Liver (tissue), 9 donors: Measurements from ENCODE around the gene ACE2. TPM values are rescaled to one million over a fixed set of nuclear protein-coding genes. Genes with fewer than 3 reads are reported as not detected.
A peak's percentile ranks its signal among the peaks of the same experiment; 100 is the strongest.

Experiments used
- DNase-seq: peaks from one replicate; pipeline ENCODE4 v3.0.0-alpha.2; 2017; ENCODE audit warnings: low spot score
- H3K27ac ChIP-seq, 2 donors: one replicate each; pipeline ENCODE4 v1.7.0; 2013; ENCODE audit warnings: inconsistent platforms in 2 of 2, low read length in 2 of 2, control low read depth in 1 of 2, low read depth in 1 of 2, mild to moderate bottlenecking in 1 of 2
- H3K27me3 ChIP-seq, 4 donors: one replicate each; pipeline versions ENCODE4 v1.6.1 to v1.7.0; 2013; ENCODE audit warnings: low read length in 3 of 4, inconsistent platforms in 1 of 4, mild to moderate bottlenecking in 1 of 4, moderate library complexity in 1 of 4; ENCODE audit not compliant: control insufficient read depth in 4 of 4, insufficient read depth in 4 of 4
- H3K36me3 ChIP-seq, 4 donors: one replicate each; pipeline versions ENCODE4 v1.6.1 to v1.7.0; 2013; ENCODE audit warnings: low read length in 3 of 4, mild to moderate bottlenecking in 3 of 4, low read depth in 1 of 4, moderate library complexity in 1 of 4; ENCODE audit not compliant: control insufficient read depth in 4 of 4, insufficient read depth in 3 of 4
- H3K4me1 ChIP-seq, 4 donors: one replicate each; pipeline versions ENCODE4 v1.6.1 to v1.7.0; 2013; ENCODE audit warnings: low read length in 3 of 4, mild to moderate bottlenecking in 3 of 4, moderate library complexity in 1 of 4; ENCODE audit not compliant: control insufficient read depth in 4 of 4, insufficient read depth in 4 of 4
- H3K4me3 ChIP-seq, 3 donors: one replicate each; pipeline versions ENCODE4 v1.6.1 to v1.7.0; 2013; ENCODE audit warnings: low read length in 3 of 3, control low read depth in 1 of 3, low read depth in 1 of 3, mild to moderate bottlenecking in 1 of 3
- H3K9ac ChIP-seq, 2 donors: one replicate each; pipeline ENCODE4 v1.7.0; 2013; ENCODE audit warnings: low read length in 2 of 2, mild to moderate bottlenecking in 2 of 2, moderate library complexity in 2 of 2, control low read depth in 1 of 2, low read depth in 1 of 2
- H3K9me3 ChIP-seq, 4 donors: one replicate each; pipeline versions ENCODE4 v1.6.1 to v1.7.0; 2013; ENCODE audit warnings: low read length in 3 of 4; ENCODE audit not compliant: control insufficient read depth in 4 of 4
- ATF3 ChIP-seq: IDR thresholded peaks from 2 replicates; pipeline ENCODE4 v1.6.1; 2016; ENCODE audit warnings: antibody characterized with exemption
- EGR1 ChIP-seq, 2 donors: IDR thresholded peaks; 2 replicates each; pipeline ENCODE4 v1.6.1; 2016 to 2018; ENCODE audit warnings: antibody characterized with exemption in 2 of 2, low read depth in 2 of 2
- FOXA2 ChIP-seq: IDR thresholded peaks from 2 replicates; pipeline ENCODE4 v1.6.1; 2016; ENCODE audit warnings: antibody characterized with exemption
- GABPA ChIP-seq, 2 donors: IDR thresholded peaks in 1 of 2; conservative IDR thresholded peaks in 1 of 2; 2 replicates each; pipeline ENCODE4 v1.6.1; 2016; ENCODE audit warnings: antibody characterized with exemption in 2 of 2, mild to moderate bottlenecking in 1 of 2, moderate library complexity in 1 of 2
- HNF4G ChIP-seq: IDR thresholded peaks from 2 replicates; pipeline ENCODE4 v1.6.1; 2016; ENCODE audit warnings: antibody characterized with exemption
- NR2F2 ChIP-seq: IDR thresholded peaks from 2 replicates; pipeline ENCODE4 v1.6.1; 2016; ENCODE audit warnings: antibody characterized with exemption
- REST ChIP-seq: IDR thresholded peaks from 2 replicates; pipeline ENCODE4 v1.6.1; 2016; ENCODE audit warnings: antibody characterized with exemption, mild to moderate bottlenecking
- RXRA ChIP-seq, 2 donors: IDR thresholded peaks; 2 replicates each; pipeline ENCODE4 v1.6.1; 2017 to 2018; ENCODE audit warnings: antibody characterized with exemption in 2 of 2, mild to moderate bottlenecking in 1 of 2
- TAF1 ChIP-seq: conservative IDR thresholded peaks from 2 replicates; pipeline ENCODE4 v1.6.1; 2016; ENCODE audit warnings: antibody characterized with exemption, mild to moderate bottlenecking
- WGBS: extraction: QIAGEN DNeasy Blood & Tissue Kit; methylation state at CpG from one replicate; pipeline ENCODE4 v1.1.7; 2013; 5-methylcytosine and 5-hydroxymethylcytosine counted together
- polyA plus RNA-seq, 2 donors: library from polyadenylated mRNA; stranded (reverse) in 1 of 2; unstranded in 1 of 2; fragments of 200-250 nt in 1 of 2; fragments of >200 nt in 1 of 2; fragmentation: Nextera tagmentation in 1 of 2; extraction: Ambion mirVana in 1 of 2; gene quantifications; one replicate each; pipeline versions ENCODE4 v1.2.1 to v1.2.3, GENCODE V29; 2013 to 2015
- total RNA-seq, 2 donors: library from RNA; depleted of rRNA; stranded (reverse); fragments of >200 nt; gene quantifications; one replicate each; pipeline ENCODE4 v1.2.3, GENCODE V29; 2014
- TF ChIP-seq, protein P1 (sequence below): IDR thresholded peaks from 2 replicates; pipeline ENCODE4 v1.6.1; 2016; ENCODE audit warnings: antibody characterized with exemption
- TF ChIP-seq, protein P2 (sequence below): fragments of 150-350 bp; IDR thresholded peaks from 2 replicates; pipeline ENCODE4 v1.5.1; 2017; ENCODE audit warnings: improper control_type of control experiment, low read depth, low read length; ENCODE audit not compliant: missing input control
- donor health status: healthy.
- donor health status: healthy.
- donor health status: healthy.
- donor health status: healthy.
- donor health status: healthy.

Gene ACE2
- total and polyA plus RNA-seq, 4 donors: 0.33 to 4.1 (median 0.56) TPM

DNA sequence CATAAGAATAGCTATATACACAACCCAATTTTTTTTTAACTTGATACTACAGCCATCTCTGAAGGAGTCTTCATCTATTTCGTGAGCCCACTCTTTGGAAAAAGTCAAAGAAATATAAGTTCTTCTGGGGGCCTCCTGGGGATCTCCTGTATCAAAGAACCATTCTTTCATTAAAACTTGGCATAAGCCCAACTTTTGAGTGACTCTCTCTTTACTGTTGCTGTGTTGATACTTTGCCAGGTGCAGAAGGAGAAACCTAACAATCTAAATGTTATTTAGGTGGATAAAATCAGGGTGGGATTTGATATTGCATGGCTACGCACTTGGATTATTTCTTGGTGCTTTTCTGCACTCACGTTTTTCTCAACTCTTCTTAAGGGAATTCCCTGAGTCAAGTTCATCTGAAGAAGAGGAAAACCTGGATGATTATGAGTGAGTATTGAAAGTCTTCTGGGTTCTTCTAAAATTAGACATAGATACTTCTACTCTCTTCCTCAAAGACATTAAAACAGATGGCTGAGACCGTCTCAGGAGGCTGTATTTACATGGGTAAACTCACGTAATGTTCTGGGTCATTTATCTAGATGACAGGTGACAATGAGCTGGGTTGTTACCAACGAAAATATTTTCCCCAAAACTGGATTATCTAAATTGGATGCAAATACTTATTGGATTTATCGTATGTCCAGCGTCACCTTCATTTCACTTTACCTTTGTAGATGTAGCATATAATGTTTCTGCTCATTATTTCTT lies 74.9 kb downstream of the ACE2 start:
- no peaks in the 10 kb centered on the region for H3K9me3 ChIP-seq
- no peaks in the 10 kb centered on the region for H3K36me3 ChIP-seq
- H3K9ac ChIP-seq: no peak overlapping the region
- WGBS: 80% methylated on average over 8 of the region's 8 CpGs
- peaks cover 0 to 4% (median 0%) of the 10 kb centered on the region in 4 donors for H3K27me3 ChIP-seq
- TF ChIP-seq GABPA (IDR thresholded peaks at IDR 0.05 in 1 of 2, conservative IDR thresholded peaks at IDR 0.05 in 1 of 2) (no peak), EGR1 (IDR thresholded peaks at IDR 0.05; ENCODE audit: low read depth in 2 of 2) (no peak), NR2F2 (no peak), REST (no peak), FOXA2 (no peak), ATF3 (no peak), RXRA (IDR thresholded peaks at IDR 0.05) (no peak), HNF4G (no peak), TAF1 (no peak)
- TF ChIP-seq, protein P1, sequence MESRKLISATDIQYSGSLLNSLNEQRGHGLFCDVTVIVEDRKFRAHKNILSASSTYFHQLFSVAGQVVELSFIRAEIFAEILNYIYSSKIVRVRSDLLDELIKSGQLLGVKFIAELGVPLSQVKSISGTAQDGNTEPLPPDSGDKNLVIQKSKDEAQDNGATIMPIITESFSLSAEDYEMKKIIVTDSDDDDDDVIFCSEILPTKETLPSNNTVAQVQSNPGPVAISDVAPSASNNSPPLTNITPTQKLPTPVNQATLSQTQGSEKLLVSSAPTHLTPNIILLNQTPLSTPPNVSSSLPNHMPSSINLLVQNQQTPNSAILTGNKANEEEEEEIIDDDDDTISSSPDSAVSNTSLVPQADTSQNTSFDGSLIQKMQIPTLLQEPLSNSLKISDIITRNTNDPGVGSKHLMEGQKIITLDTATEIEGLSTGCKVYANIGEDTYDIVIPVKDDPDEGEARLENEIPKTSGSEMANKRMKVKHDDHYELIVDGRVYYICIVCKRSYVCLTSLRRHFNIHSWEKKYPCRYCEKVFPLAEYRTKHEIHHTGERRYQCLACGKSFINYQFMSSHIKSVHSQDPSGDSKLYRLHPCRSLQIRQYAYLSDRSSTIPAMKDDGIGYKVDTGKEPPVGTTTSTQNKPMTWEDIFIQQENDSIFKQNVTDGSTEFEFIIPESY: no peak
- no peak overlapping the region for H3K27ac ChIP-seq
- H3K4me1 ChIP-seq: no peaks in the 10 kb centered on the region
- H3K4me3 ChIP-seq: no peak overlapping the region
- DNase-seq: no peak

DNA sequence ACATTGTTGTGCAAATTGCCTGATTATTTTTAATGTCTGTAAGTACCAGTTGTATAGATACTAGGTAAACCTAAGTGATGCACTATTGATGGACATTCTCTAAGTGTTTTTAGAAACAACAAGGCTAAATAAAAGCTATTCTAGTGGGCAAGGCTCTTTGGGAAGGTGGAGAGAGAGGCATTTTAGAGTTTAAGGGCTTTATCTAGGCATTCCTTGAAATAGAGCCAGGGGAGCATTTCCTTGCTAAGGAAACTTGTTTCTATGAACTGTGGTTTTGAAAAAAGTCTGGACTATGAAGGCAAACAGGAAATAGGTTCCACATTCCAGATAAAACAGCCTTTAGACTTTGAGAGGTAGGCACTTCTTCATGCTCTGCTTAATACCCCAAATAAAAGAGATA lies 76.3 kb downstream of the ACE2 start:
- no peak overlapping the region for H3K4me3 ChIP-seq
- no peaks in the 10 kb centered on the region for H3K36me3 ChIP-seq
- H3K9me3 ChIP-seq: no peaks in the 10 kb centered on the region
- H3K27ac ChIP-seq: no peak overlapping the region
- peak; percentile 11 for TF ChIP-seq NR2F2
- TF ChIP-seq, protein P2, sequence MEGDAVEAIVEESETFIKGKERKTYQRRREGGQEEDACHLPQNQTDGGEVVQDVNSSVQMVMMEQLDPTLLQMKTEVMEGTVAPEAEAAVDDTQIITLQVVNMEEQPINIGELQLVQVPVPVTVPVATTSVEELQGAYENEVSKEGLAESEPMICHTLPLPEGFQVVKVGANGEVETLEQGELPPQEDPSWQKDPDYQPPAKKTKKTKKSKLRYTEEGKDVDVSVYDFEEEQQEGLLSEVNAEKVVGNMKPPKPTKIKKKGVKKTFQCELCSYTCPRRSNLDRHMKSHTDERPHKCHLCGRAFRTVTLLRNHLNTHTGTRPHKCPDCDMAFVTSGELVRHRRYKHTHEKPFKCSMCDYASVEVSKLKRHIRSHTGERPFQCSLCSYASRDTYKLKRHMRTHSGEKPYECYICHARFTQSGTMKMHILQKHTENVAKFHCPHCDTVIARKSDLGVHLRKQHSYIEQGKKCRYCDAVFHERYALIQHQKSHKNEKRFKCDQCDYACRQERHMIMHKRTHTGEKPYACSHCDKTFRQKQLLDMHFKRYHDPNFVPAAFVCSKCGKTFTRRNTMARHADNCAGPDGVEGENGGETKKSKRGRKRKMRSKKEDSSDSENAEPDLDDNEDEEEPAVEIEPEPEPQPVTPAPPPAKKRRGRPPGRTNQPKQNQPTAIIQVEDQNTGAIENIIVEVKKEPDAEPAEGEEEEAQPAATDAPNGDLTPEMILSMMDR: no peak
- no peaks in the 10 kb centered on the region for H3K4me1 ChIP-seq
- H3K27me3 ChIP-seq: peaks cover 0 to 4% (median 0%) of the 10 kb centered on the region in 4 donors
- no peak overlapping the region for H3K9ac ChIP-seq
- DNase-seq: no peak
